Right atrium auricular region (tissue), 2 donors: ENCODE measurements around the gene SLC2A13. TPM values are rescaled to one million over a fixed set of nuclear protein-coding genes. Genes with fewer than 3 reads are reported as not detected.

Experiments used
- DNase-seq: peaks from one replicate; pipeline ENCODE4 v3.0.0-alpha.2; 2019; ENCODE audit warnings: low spot score
- H3K27ac ChIP-seq, 2 donors: fragments of 200-600 bp; sonication (generic); 1 replicate in 1 of 2; 2 replicates in 1 of 2; pipeline ENCODE4 v1.5.1; 2016 to 2019
- H3K27me3 ChIP-seq, 2 donors: fragments of 200-600 bp; sonication (generic); one replicate each; pipeline versions ENCODE4 v1.5.1 to v1.6.0; 2017 to 2019
- H3K36me3 ChIP-seq: fragments of 200-600 bp; sonication (generic); one replicate; pipeline ENCODE4 v1.5.1; 2016
- H3K4me1 ChIP-seq, 2 donors: fragments of 200-600 bp; sonication (generic); one replicate each; pipeline versions ENCODE4 v1.5.1 to v1.6.0; 2017 to 2019
- H3K4me3 ChIP-seq, 2 donors: fragments of 200-600 bp; sonication (generic); 1 replicate in 1 of 2; 2 replicates in 1 of 2; pipeline ENCODE4 v1.5.1; 2017 to 2019; ENCODE audit warnings: mild to moderate bottlenecking in 1 of 2, moderate library complexity in 1 of 2
- H3K9me3 ChIP-seq, 2 donors: fragments of 200-600 bp; sonication (generic); one replicate each; pipeline ENCODE4 v1.5.1; 2019
- total RNA-seq, 2 donors: library from RNA; depleted of rRNA; stranded (reverse); fragments of >200 nt; gene quantifications; one replicate each; pipeline ENCODE4 v1.1.0, GENCODE V29; 2016
- TF ChIP-seq, protein P1 (sequence below), 2 donors: fragments of 200-600 bp; sonication (generic); IDR thresholded peaks; one replicate each; pipeline ENCODE4 v1.5.1; 2019; ENCODE audit warnings: antibody characterized with exemption in 2 of 2

Gene SLC2A13
- total RNA-seq, 2 donors from 2014 or later: 8.8 to 14.6 TPM

DNA sequence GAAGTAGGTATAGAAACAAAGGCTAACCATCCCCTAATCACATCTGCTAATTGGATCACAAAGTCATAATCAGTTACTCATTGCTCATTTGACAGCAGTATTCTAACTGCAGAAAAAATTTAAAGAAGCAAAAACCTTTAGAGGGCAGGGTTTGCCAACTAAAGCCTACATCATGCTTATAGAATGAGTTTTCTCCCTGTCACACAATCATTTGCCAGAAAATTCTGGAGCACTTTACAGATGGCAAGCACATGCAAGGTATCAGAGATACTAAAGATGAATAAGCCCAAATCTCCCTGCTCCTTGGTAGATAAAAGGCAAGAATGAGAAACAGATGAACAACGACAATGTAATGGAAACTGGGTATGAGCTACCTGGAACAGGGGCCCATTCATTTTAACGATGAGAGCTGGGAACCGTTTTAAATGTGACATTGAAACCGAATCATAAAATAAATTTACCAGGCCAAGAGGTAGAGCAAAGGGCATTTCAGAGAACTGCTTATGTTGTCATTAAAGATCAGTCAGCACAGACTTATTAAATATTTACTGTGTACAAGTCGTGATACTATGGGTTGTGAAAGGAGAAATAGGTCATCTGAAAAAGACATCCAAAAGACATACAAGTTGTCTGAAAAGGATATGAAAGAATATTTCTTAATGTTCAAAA lies 274.9 kb downstream of the SLC2A13 start:
- H3K9me3 ChIP-seq: no peaks in the 10 kb centered on the region
- DNase-seq: no peak
- no peak overlapping the region for H3K4me3 ChIP-seq
- TF ChIP-seq, protein P1, sequence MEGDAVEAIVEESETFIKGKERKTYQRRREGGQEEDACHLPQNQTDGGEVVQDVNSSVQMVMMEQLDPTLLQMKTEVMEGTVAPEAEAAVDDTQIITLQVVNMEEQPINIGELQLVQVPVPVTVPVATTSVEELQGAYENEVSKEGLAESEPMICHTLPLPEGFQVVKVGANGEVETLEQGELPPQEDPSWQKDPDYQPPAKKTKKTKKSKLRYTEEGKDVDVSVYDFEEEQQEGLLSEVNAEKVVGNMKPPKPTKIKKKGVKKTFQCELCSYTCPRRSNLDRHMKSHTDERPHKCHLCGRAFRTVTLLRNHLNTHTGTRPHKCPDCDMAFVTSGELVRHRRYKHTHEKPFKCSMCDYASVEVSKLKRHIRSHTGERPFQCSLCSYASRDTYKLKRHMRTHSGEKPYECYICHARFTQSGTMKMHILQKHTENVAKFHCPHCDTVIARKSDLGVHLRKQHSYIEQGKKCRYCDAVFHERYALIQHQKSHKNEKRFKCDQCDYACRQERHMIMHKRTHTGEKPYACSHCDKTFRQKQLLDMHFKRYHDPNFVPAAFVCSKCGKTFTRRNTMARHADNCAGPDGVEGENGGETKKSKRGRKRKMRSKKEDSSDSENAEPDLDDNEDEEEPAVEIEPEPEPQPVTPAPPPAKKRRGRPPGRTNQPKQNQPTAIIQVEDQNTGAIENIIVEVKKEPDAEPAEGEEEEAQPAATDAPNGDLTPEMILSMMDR (IDR thresholded peaks at IDR 0.05): no peak
- H3K27me3 ChIP-seq: no peaks in the 10 kb centered on the region
- no peaks in the 10 kb centered on the region for H3K4me1 ChIP-seq
- no peaks in the 10 kb centered on the region for H3K36me3 ChIP-seq
- no peak overlapping the region for H3K27ac ChIP-seq

DNA sequence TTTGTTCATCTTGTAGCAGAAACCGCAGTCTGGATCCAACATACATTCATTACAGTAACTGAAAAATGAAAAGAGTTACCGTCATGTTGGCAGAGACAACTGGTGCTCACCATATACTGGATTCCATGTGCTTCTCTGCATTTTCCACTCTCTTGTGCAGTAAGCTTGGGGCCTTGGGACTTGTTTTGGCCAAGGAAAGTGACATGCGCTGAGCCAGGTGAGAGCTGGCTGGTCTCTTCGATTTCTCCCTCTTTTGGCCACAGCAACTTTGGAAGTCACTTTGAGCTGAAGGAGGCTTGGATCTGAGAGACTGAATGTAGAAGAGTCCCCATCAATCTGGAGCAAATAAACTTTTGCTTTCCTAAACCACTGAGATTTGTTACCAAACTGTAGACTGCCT lies 275.7 kb downstream of the SLC2A13 start:
- H3K4me3 ChIP-seq: no peak overlapping the region
- DNase-seq: no peak
- H3K27me3 ChIP-seq: no peaks in the 10 kb centered on the region
- H3K4me1 ChIP-seq: no peaks in the 10 kb centered on the region
- TF ChIP-seq, protein P1 (IDR thresholded peaks at IDR 0.05): no peak
- H3K9me3 ChIP-seq: no peaks in the 10 kb centered on the region
- H3K36me3 ChIP-seq: no peaks in the 10 kb centered on the region
- H3K27ac ChIP-seq: no peak overlapping the region

GRCh38 chr12:39824505-39825212 lies 281.2 kb downstream of the SLC2A13 start:
- DNase-seq: no peak
- no peak overlapping the region for H3K4me3 ChIP-seq
- TF ChIP-seq, protein P1 (IDR thresholded peaks at IDR 0.05): no peak
- no peaks in the 10 kb centered on the region for H3K9me3 ChIP-seq
- H3K27ac ChIP-seq: no peak overlapping the region
- no peaks in the 10 kb centered on the region for H3K27me3 ChIP-seq
- H3K4me1 ChIP-seq: no peaks in the 10 kb centered on the region
- H3K36me3 ChIP-seq: no peaks in the 10 kb centered on the region

GRCh38 chr12:39816671-39817185 lies 289.2 kb downstream of the SLC2A13 start:
- Histone ChIP-seq H3K27me3 (no peaks in the 10 kb centered on the region), H3K9me3 (no peaks in the 10 kb centered on the region), H3K27ac (no peak overlapping the region), H3K4me3 (no peak overlapping the region), H3K4me1 (no peaks in the 10 kb centered on the region), H3K36me3 (no peaks in the 10 kb centered on the region)
- TF ChIP-seq, protein P1 (IDR thresholded peaks at IDR 0.05): no peak
- no peak for DNase-seq

DNA sequence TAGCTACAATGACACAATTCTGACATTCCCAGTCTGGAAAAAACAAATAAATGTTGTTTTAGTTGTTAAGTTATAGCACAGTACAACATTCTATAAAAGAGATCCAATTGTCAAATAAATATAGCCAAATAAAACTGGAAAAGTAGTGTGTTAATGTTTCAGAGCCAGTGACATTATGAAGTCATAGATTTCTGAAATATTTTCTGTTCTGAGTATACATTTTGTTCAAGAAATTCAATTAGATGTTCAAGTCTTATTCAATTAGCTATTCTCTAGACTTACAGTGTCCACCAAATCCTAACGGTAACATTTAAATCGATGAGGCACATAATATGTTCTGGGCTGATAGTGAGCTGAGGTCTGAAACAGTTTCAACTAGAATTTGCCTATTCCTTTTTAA lies 290.1 kb downstream of the SLC2A13 start:
- Histone ChIP-seq H3K9me3 (peaks cover 0 to under 1% of the 10 kb centered on the region in 2 donors), H3K27ac (no peak overlapping the region), H3K4me1 (no peaks in the 10 kb centered on the region), H3K27me3 (no peaks in the 10 kb centered on the region), H3K4me3 (no peak overlapping the region), H3K36me3 (no peaks in the 10 kb centered on the region)
- TF ChIP-seq, protein P1 (IDR thresholded peaks at IDR 0.05): no peak
- no peak for DNase-seq
